HK-2 (cell line): ENCODE measurements around the gene NEK4.
"Not testable (repeated sequence)": the region's sequence is repeated elsewhere in the genome, so short reads cannot be mapped to it uniquely, and the experiment has no call there.

Experiments
- DNase-seq: peaks from one replicate; pipeline ENCODE4 v3.0.0-alpha.2; 2018; ENCODE audit not compliant: unreplicated experiment

Gene NEK4

DNA sequence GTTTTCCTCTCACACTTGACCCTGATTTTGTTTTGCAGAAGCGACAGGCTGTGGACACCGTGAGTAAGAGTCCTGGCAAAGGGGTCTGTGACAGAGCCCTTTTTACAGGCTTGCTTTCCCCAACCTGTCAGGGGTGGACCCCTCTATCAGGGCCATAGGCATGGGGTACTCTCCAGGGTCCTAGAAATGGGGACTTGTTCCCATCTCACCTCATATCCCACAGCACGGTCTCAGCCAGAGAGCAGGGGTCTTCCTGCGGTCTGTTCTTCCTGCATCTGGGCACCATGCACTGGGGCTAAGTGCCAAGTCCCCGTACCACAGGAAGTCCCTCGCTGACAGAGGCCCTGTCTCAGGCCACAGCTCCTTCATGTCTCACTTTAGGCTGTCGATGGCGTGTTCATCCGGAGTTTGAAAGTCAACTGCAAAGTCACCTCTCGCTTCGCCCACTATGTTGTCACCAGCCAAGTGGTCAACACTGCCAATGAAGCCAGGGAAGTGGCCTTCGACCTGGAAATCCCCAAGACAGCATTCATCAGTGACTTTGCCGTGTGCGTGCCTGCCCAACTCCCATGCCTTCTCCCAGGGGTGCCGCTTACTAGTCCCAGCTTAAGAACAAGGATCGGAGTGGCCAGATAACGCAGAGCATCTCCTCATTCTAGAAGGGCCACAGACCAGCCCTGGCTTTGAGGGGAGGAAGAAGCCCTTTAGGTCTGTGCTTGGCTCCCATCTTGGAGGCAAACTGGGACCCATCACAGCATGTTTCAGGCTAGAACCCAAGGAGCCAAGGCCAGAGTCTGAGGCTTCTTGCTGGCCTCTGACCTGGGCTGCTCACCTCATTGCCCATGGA lies 7.4 kb upstream of the NEK4 start:
- DNase-seq, result no peak

DNA sequence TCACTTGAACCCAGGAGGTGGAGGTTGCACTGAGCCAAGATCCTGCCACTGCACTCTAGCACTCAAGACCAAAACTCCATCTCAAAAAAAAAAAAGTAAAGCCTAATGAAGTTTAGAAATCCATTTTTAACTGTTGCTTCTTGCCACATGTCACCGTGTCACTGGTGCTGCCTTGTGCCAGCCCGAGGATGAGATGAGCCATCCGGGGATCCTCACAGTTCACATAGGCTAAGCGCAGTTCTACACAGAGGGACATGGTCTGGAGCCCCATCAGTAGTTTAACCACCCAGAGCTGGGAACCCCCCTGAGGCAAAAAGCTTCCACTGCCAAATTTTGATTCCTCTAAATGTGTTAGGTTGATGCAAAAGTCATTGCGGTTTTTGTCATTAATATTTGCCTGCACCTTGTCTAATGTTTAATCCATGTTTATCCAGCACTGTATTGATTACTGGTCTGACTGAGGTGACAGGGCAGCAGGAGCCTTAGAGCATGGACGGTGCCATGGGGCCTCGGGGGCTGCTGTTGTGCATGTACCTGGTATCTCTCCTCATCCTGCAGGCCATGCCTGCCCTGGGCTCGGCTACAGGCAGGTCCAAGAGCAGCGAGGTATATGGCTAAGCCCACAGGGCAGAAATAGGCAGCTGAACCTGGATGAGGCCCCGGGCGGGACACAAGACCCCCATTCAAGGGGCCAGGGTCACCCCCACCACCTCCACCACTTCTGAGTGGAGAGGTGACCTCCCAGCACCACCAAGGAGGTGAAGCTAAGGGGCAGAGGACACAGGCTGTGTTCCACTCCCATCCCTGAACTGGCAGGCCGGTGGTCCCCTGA lies 6.6 kb upstream of the NEK4 start, which contains the start of gene ITIH1:
ITIH1 (plus strand) TSS at position 473 of the 832 bp plus-strand sequence; CDS start at position 490, 17 bp downstream.
- no peak for DNase-seq

DNA sequence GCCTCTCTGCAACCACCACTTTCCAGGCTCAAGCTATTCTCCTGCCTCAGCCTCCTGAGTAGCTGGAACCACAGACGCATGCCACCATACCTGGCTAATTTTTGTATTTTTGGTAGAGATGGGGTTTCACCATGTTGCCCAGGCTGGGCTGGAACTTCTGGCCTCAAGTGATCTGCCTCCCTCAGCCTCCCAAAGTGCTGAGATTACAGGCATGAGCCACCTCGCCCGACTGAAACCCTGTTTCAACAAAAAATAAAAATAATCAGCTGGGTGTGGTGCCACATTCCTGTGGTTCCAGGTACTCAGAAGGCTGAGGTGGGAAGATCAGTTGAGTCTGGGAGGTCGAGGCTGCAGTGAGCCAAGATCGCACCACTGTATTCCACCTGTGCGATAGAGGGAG lies 5.7 kb upstream of the NEK4 start:
- DNase-seq, result not testable (repeated sequence)

DNA sequence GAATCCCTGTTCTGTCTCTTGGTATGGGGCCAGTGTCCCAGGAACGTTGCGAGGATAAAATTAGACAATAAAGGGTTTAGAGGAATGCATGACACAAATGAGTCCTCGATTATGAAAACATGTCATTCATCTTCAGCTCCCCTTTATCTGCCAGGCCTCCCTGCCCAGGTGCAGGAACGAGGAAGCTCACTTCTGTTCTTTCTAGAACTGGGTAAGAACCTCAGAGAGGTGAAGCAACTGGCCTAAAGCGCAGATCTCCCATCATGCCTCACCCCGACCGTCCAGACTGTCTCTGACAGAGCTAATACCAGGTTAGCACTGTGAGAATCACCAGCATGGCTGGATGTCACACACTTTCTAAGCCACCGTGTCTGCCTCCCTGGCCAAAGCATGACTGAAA lies 5.1 kb upstream of the NEK4 start:
- DNase-seq, result no peak

DNA sequence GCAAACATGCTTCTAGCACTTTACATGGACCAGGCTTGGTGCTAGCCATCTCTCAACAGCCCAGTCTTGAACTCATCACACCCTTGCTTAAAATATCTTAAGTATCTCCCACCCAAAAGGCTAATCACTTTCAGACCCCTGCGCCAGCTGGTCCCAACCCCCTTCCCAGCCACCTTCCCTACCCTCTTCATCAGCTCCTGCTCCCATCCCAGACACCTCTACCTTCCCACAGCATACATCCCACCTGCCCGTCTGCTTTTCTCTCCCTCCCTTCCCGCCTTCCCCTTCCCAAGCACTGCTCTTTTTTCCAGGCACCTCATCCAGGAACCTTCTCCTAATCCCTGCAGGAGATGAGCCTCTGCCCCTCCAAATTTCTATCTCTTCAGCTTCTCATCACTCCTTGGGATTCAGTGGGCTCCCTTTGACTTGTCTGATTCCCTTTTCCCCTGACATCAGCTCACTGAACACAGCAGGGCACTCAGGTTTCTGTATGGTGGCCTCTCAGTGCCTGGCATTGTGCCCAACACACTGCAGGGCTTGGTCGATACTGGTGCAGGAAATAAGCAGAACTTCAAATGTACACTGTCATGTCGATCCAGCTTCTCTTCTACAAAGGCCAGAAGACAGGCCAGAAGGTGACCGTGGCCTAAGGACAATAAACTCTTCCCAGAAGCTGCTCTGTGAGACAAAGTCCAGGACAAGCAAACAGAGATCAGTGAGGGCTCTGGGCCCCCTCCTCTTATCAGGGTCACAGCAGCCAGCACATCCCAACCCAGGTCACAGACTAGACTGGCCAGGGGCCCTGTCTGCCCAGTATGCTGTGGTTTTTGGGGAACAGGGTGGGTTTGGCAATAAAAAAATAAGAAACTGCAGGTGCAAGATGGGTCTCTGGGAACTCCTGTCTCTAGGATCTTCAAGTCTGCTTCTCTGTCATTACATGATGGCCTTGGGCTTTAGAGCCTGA lies 4.4 kb upstream of the NEK4 start:
- DNase-seq, result no peak

DNA sequence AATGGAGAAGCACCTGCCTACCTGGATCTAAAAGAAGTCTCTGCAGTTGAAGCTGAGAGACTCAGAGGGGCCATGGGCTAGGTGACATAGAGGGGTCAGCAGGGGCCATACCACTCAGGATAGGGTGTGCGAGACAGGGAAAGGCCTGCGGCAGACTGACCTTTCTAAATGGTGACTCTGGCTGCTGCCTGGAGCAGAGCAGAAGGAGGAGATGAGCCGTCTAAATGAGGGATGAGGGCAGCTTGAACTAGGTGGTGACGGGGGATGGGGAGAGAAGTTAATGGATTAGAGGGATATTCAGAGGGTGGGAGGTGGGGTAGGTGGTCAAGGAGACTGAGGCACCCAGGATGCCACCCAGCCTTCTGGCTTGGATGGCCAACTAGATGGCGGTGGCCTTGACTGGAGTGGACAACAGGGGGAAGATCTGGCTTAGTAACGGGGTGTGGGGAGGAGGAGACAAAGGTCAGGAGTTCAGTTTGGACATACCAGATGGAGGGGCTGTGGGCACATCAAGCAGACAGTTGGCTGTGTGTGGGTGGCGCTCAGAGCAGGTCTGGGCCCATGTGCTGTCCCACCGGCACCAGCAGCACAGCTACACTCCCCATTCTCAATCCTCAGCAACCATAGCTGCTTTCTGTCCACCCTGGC lies 3.5 kb upstream of the NEK4 start:
- DNase-seq, result no peak

DNA sequence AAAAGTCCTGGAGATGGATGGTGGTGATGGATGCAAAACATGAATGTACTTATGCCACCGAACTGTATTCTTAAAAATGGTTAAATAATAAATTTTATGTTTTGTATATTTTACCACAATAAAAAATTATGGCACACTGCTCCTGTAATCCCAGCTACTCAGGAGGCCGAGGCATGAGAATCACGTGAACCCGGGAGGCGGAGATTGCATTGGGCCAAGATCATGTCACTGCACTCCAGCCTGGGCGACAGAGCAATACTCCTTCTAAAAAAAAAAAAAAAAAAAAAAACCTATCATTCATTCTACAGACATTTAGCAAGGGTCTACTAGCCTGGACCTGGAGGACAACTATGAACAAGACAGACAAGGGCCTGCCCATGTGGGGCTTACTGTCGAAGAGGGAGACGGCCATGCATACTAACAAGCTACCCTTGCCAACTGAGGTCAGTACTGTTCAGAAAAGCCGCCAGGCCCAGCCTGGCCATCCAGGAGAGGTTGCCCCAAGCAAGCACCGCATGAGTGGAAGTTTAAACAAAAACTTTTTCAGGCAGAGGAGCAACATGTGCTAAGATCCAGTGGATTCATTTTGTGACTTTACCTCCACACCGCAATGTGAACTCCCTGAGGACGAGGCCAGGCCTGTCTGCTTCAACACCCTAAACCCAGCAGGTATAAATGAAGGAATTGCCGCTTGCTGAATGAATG lies 2.8 kb upstream of the NEK4 start:
- DNase-seq, result no peak

DNA sequence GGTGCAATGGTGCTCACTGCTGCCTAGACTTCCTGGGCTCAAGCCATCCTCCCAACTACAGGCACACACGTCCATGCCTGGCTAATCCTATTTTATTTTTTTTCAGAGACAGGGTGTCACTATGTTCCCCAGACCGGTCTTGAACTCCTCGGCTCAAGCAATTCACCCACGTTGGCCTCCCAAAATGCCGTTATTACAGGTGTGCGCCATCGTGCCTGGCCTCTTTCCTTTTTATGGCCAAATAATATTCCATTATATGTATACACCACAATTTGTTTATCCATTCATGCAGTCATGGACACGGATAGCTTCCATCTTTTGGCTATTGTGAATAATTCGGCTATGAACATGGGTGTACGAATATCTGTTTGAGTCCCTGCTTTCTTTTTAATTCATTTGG lies 962 bp upstream of the NEK4 start:
- no peak for DNase-seq

DNA sequence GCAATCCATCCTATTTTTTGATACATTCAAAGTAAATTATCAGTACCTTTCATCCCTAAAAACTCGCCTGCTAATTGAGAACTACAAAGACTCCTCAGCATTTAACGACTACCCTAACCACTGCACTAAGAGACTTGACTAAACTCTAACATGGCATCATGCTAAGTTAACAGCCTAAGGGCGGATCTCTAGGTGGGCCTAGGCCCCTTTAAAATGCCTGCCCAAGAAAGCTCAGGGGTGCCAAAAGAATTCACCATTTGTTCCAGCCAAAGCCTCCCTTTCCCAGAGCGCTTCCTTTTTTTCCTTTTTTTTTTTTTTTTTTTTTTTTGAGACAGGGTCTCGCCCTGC lies 568 bp upstream of the NEK4 start:
- no peak for DNase-seq

DNA sequence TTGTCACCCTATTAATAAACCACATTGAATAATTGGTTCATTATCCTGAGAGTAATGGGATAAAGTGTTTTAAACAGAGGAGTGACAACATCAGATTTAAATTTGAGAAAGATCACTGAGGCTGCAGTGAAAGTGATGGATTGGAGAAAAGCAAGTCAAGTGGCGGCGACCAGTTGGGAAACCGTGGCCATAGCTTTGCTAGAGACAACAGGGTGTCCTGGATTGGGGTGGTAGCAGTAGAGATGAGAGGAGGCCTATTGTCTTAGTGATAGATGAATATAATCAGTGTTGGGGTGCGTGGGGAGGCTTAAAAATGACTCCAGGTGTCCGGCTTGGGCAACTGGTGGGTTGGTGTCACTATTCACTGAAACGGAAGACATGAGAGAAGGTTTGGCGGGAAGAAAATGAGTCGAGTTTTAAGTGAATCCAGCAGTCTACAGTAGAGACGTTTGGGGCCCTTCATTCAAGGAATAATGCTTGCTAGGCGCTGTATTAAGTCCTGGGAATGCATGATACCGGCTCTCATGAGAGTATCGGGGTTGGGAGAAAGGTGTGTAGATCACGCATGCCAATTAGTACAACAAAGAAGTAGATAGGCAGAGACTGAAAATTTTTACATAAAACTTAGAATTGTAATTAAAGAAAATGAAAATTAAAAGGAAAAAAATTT lies 819 bp downstream of the NEK4 start:
- no peak for DNase-seq

DNA sequence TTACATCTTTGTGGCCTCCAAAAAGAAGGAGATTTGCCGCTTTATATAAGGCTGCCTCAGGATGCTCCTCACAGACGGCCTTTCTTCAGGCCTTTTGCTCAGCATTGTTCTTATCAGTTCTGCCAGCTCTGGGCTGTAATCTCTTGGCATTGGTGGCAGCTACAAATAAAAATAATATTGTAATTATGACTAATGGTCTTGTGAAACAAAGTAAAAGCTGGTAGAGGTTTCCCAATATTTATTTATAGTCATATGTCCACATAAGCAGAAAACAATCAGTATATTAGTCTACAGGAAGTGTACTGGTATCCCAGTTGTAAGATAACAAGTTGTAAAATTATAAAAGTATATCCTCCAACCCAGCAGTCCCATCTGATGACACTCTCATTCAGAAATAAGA lies 7.3 kb downstream of the NEK4 start:
- no peak for DNase-seq

DNA sequence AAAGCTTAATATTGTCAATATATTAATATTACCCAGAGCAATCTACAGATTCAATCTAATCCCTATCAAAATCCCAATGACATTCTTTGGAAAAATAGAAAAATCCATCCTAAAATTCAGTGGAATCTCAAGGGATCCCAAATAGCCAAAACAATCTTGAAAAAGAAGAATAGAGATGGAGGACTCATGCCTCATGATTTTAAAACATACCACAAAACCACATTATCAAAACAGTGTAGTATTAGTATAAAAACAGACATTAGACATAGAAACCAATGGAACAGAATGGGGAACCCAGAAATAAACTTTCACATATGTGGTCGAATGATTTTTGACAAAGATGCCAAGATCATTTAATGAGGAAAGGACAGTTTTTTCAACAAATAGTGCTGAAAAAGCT lies 14.6 kb downstream of the NEK4 start:
- no peak for DNase-seq

DNA sequence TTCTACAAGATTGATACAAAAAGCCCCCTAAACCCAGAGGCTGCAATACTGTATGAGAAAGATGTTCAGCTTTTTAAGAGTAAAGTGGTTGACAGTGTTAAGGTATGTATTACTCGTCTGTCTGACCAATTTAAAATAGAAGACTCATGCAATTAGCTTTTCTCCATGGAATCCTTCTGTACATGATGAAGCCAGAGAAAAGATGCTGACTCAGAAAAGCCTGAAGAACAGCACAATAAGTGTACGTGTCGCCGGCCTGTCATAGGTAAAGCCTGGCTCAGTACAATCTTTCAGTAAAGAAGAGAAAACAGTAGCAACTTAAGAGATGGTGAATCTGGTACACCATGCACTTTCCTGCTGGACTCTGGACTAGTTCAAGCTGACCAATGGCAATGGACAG lies 16.4 kb downstream of the NEK4 start:
- DNase-seq, result no peak

DNA sequence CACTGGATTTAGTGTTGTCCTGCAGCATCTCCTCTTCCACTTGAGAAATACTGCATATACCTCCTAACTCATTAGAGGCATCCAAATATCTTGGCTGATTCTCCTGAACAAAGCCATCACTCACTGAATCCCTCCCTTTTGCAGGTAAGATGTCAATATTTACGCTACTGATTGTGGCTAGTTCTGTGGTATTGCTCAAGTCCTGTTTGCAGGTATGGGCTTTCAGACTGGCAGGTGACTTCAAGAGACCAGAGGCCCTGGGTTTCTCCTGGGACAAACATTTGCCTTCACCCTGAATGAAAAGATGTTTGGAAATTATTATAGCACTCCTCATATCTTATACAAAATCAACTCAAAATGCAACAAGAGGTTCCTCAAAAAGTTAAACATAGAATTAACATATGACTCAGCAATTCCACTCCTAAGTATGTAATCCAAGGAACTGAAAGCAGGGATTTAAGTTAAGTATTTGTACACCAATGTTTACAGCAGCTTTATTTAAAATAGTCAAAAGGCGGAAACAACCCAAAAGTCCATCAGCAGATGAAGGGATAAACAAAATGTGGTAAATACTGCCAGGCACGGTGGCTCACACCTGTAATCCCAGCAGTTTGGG lies 18.6 kb downstream of the NEK4 start:
- DNase-seq, result no peak

DNA sequence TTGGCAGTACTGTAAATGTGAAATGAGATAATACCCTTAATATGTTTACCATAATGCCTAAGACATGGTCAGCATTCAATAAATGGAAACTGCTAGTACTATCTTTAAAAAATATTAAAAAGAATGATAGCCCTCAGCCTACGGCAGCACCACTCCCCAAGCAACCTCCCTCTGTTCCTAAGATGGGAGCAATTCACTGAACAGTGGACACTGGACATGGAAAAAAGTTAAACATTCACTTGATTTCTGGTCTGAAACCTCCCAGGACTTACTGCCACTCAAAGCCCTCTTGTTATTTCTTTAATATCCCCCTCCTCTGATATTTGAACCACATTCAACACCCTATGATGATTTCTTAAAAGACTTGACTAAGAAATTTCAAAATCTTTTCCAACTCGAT lies 27.0 kb downstream of the NEK4 start:
- DNase-seq, result no peak

DNA sequence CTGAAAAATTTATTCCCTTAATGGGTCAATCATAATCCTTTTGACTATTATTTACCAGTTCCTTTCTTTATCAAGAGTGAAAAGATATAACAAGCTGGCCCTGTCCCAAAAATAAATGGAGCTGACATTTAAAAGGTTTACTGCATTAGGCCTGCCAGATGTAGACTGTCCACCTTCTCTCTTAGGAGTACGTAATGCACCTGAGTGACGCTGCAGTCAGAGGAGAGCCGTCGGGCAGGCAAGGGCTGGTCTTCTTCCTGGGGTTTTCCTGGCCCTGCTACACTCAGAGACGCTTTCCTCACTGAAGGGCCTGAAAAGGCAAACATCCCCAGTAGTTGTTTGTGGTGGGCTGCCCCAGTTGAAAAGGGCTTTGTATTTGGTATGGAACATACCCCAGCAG lies 27.6 kb downstream of the NEK4 start:
- no peak for DNase-seq

DNA sequence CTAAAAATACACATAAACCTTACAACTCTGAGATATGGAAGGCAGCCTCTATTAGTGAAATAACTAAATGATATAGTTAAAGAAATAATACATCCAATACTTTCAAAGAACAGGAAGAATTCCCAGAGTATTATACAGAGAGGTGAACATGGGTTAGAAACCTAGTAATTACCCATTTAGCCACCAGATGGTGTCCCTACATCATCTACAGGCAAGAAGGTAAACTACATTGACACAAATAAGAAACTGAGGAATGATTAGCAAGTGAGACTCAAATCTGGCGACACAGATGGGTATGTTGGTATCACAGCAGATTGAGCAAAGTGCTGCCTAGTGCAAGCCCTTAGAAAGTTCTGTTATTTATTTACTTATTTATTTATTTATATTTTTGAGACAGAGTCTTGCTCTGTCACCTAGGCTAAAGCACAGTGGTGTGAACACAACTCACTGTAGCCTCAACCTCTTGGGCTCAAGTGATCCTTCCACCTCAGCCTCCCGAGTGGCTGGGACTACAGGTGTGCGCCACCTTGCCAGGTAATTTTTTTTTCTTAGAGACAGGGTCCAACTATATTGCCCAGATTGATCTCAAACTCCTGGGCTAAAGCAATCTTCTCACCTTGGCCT lies 28.2 kb downstream of the NEK4 start:
- no peak for DNase-seq

DNA sequence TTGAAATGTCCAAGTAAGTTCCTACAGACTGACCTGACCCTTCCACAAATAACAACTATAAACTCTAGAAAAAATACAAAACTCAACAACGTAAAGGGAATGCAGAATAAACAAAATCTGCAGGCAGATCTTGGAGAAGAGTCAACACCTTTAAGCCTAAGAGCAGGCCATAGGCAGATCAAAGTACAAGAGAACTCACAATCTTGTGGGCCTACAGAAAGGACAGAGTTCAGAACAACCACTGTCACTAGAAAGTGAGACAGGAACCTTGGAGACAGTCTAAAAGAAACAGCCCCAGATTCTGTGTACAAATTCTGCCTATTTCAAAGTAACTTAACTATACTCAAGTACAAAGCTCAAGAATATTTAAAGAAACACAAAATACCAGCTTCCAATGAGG lies 31.0 kb downstream of the NEK4 start:
- DNase-seq, result no peak

DNA sequence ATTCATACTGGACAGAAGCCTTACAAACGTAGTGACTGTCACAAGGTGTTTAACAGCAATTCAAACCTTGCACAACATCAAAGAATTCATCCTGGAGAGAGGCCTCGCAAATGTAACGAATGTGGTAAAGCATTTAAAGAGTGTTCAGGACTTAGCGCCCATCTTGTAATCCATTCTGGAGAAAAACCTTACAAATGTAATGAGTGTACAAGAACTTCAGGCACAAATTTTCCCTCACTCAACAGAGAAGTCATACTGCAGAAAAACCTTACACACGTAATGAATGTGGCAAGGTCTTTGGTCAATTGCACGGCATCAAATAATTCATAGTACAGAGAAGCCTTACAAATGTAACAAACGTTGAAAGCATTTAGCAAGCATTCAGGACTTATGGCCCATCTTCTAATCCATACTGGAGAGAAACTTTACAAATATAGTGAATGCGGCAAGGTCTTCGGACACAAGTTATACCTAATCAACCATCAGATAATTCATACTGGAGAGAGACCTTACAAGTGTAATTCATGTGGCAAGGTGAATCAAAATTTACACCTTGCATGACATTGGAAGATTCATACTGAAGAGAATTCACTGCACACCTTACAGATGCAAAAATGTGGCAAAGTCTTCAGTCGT lies 37.4 kb downstream of the NEK4 start:
- DNase-seq, result no peak
